Measurements from ENCODE around the gene NADK2. TPM values are rescaled to one million over a fixed set of nuclear protein-coding genes. Genes with fewer than 3 reads are reported as not detected.

Gene NADK2
- total and polyA plus RNA-seq, 12 donors, result 13.5 to 68.3 (median 46.6) TPM

- H3K9me3 ChIP-seq (replicated peaks in 1 of 3), result no peaks in the 10 kb centered on the region
- H3K27me3 ChIP-seq, result no peaks in the 10 kb centered on the region
- no peaks in the 10 kb centered on the region for H3K36me3 ChIP-seq (replicated peaks in 1 of 2)
- WGBS, 4 donors, result 0 to 2% (median 1%) methylated on average over 18 to 61 of the region's 61 CpGs
- intact Hi-C loops (cut with DNase I), result no loop called here
- peaks cover 29 to 51% of the 10 kb centered on the region in 2 donors for H3K4me1 ChIP-seq (replicated peaks in 1 of 2)
- peak overlapping the region; percentile 12 to 93 (median 71) for H3K4me3 ChIP-seq
- TF ChIP-seq POLR2A (IDR thresholded peaks at IDR 0.05), result peak in 1 of 2 donors; percentile 47
- peak in 1 of 6 experiments; percentile 12 for TF ChIP-seq CTCF (IDR thresholded peaks at IDR 0.05)
- peak overlapping the region; percentile 86 to 100 (median 93) for H3K27ac ChIP-seq
- peak; percentile 68 to 82 (median 73) for DNase-seq
These were observed 720 bp downstream of the NADK2 start for GRCh38 chr5:36240779-36241630.

GRCh38 chr5:36239370-36240293 is 2.1 kb downstream of the NADK2 start:
- DNase-seq, result no peak
- H3K27me3 ChIP-seq, result no peaks in the 10 kb centered on the region
- peaks cover 29 to 51% of the 10 kb centered on the region in 2 donors for H3K4me1 ChIP-seq (replicated peaks in 1 of 2)
- H3K4me3 ChIP-seq, result peak overlapping the region in 1 of 4 donors; percentile 93
- H3K36me3 ChIP-seq (replicated peaks in 1 of 2), result no peaks in the 10 kb centered on the region
- TF ChIP-seq POLR2A (IDR thresholded peaks at IDR 0.05) (no peak), CTCF (IDR thresholded peaks at IDR 0.05) (no peak)
- intact Hi-C loops (cut with DNase I), result no loop called here
- H3K27ac ChIP-seq, result peak overlapping the region in 3 of 5 donors; percentile 93 to 100 (median 97)
- no peaks in the 10 kb centered on the region for H3K9me3 ChIP-seq (replicated peaks in 1 of 3)
- 33 to 48% (median 37%) methylated on average over 4 of the region's 4 CpGs for WGBS, 4 donors

DNA sequence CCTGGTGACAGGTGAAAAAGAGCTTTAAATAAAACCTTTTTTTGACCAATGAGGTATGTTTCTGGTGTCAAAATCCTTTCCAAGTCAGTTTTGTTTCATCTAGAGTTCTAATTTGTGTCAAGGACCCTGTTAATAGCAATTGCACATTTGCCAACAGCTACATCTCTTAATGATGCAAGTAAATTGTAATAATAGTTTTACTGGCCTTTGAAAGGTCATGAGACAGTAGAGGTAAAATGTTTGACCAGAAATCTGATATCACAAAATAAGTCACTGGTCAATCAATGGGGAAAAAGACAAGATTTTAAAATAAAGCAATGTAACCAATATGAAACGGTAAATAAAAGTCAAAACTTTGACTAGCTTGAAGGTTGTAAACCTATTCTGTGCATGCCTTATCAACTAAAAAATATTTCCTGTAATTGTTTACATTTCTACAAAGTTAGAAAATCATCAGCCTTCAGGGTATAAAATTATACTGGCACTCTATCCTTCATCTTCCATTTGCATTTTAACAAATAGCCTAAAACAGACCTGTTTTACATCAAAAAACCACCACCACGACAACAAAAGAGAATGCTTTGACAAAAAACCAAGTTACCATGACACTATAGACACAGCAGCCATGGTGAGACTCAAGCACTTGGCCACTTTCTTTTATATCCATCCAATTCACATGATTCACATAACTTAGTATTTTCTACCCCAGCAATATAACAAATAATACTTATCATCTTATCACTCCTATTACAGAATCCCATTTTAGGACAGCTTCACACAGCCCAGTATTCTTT is 3.0 kb downstream of the NADK2 start:
- no peaks in the 10 kb centered on the region for H3K9me3 ChIP-seq (replicated peaks in 1 of 3)
- peak overlapping the region in 1 of 4 donors; percentile 93 for H3K4me3 ChIP-seq
- 45 to 54% (median 47%) methylated on average over 2 of the region's 2 CpGs for WGBS, 4 donors
- peaks cover 29 to 51% of the 10 kb centered on the region in 2 donors for H3K4me1 ChIP-seq (replicated peaks in 1 of 2)
- H3K27ac ChIP-seq, result peak overlapping the region in 3 of 5 donors; percentile 93 to 100 (median 97)
- no peaks in the 10 kb centered on the region for H3K36me3 ChIP-seq (replicated peaks in 1 of 2)
- TF ChIP-seq POLR2A (IDR thresholded peaks at IDR 0.05) (no peak), CTCF (IDR thresholded peaks at IDR 0.05) (no peak)
- DNase-seq, result no peak
- intact Hi-C loops (cut with DNase I), result no loop called here
- H3K27me3 ChIP-seq, result no peaks in the 10 kb centered on the region
